Loucy (cell line): Measurements from ENCODE around the gene RRAS2.

Experiments
- EZH2phosphoT487 ChIP-seq: fragments of 200-600 bp; IDR thresholded peaks from 2 replicates; pipeline ENCODE4 v1.6.1; 2018; ENCODE audit warnings: antibody characterized with exemption, mild to moderate bottlenecking, moderate library complexity, borderline replicate concordance
- TF ChIP-seq, protein P1 (sequence below): fragments of 200-600 bp; sonication (generic); conservative IDR thresholded peaks from 2 replicates; pipeline ENCODE4 v1.5.1; 2014; ENCODE audit warnings: mild to moderate bottlenecking, antibody characterized with exemption, low read length

DNA sequence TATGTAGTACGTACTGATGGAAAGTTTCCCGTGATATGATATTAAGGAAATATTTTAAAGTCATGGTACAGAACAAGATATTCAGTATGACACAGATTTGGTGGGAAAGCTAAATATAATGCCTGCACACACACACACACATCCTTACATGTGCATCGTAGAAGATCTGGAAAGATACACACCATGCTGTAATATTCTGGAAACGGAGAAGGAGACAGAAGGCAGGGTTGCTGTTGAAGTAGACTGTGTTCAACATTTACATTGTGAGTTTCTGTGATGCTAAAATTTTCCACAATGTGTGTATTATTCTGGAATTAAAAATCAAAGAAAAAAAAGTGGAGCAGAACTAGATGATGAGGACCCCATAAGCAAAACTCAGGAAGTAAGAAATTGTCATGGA is 118.0 kb downstream of the RRAS2 start:
- TF ChIP-seq, protein P1, sequence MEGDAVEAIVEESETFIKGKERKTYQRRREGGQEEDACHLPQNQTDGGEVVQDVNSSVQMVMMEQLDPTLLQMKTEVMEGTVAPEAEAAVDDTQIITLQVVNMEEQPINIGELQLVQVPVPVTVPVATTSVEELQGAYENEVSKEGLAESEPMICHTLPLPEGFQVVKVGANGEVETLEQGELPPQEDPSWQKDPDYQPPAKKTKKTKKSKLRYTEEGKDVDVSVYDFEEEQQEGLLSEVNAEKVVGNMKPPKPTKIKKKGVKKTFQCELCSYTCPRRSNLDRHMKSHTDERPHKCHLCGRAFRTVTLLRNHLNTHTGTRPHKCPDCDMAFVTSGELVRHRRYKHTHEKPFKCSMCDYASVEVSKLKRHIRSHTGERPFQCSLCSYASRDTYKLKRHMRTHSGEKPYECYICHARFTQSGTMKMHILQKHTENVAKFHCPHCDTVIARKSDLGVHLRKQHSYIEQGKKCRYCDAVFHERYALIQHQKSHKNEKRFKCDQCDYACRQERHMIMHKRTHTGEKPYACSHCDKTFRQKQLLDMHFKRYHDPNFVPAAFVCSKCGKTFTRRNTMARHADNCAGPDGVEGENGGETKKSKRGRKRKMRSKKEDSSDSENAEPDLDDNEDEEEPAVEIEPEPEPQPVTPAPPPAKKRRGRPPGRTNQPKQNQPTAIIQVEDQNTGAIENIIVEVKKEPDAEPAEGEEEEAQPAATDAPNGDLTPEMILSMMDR, result no peak
- no peak for TF ChIP-seq EZH2phosphoT487
